GM12878 (cell line): ENCODE results near the gene SCGN. TPM values are rescaled to one million over a fixed set of nuclear protein-coding genes. Genes with fewer than 3 reads are reported as not detected.

Experiments
- ATAC-seq: fragments of 200-7000 bp; cut with Tn5 transposase; 3 replicates; pipeline ENCODE4 v1.9.1; 2020; ENCODE audit warnings: mild to moderate bottlenecking, moderate library complexity
- BruUV-seq: library from RNA; stranded (reverse); fragments of 400-500 nt; replicated peaks from 2 replicates; lab custom pipeline; 2021; lab: Mats Ljungman, UMichigan
- CTCF ChIA-PET: fragments of 300-600 bp; sonication (Branson Sonifier 250); formaldehyde crosslinking; extraction: SDS; loops from one replicate; lab custom pipeline; 2021; ENCODE audit warnings: inconsistent platforms; lab: Yijun Ruan, JAX
- POLR2A ChIA-PET: fragments of 350-600 bp; formaldehyde crosslinking; extraction: SDS; loops from one replicate; lab custom pipeline; 2021; ENCODE audit warnings: inconsistent platforms; lab: Charles Lee
- RAD21 ChIA-PET: fragments of 300-600 bp; sonication (Branson Sonifier 250); formaldehyde crosslinking; loops from one replicate; lab custom pipeline; 2023; ENCODE audit warnings: antibody characterized with exemption; ENCODE audit not compliant: unreplicated experiment; lab: Charles Lee
- SMC1A ChIA-PET: fragments of 300-600 bp; sonication (Branson Sonifier 250); formaldehyde crosslinking; loops from one replicate; lab custom pipeline; 2023; ENCODE audit not compliant: unreplicated experiment, uncharacterized antibody; lab: Charles Lee
- DNase-seq: peaks from one replicate; pipeline ENCODE4 v3.0.0-alpha.2; 2011; ENCODE audit warnings: low read depth, low spot score
- FAIRE-seq: peaks from 3 replicates; lab custom pipeline; 2011; peaks lifted over from hg19 to GRCh38; lab: Jason Lieb, UNC
- H2AFZ ChIP-seq: 2 replicates; pipeline ENCODE4 v1.6.0; 2011; ENCODE audit warnings: low read depth, low read length, control low read depth; ENCODE audit not compliant: control insufficient read depth
- H3K27ac ChIP-seq: 2 replicates; pipeline ENCODE4 v1.5.1; 2011; ENCODE audit warnings: control low read depth; ENCODE audit not compliant: control insufficient read depth, insufficient read depth
- H3K27me3 ChIP-seq, 2 experiments: replicated peaks in 1 of 2; 2 replicates each; pipeline versions ENCODE4 v1.6.0 to v1.6.1; 2011; ENCODE audit warnings: low read length in 1 of 2; ENCODE audit not compliant: control insufficient read depth in 2 of 2, insufficient read depth in 2 of 2
- H3K36me3 ChIP-seq, 2 experiments: 2 replicates each; pipeline ENCODE4 v1.5.1; 2011; ENCODE audit warnings: low read length in 1 of 2; ENCODE audit not compliant: control insufficient read depth in 2 of 2, insufficient read depth in 2 of 2
- H3K4me1 ChIP-seq: 2 replicates; pipeline ENCODE4 v1.6.1; 2011; ENCODE audit warnings: mild to moderate bottlenecking, low read length, moderate library complexity, mixed read lengths; ENCODE audit not compliant: control insufficient read depth, insufficient read depth
- H3K4me2 ChIP-seq: 2 replicates; pipeline ENCODE4 v1.6.0; 2011; ENCODE audit warnings: control low read depth; ENCODE audit not compliant: control insufficient read depth, insufficient read depth
- H3K4me3 ChIP-seq: fragments of 200-600 bp; sonication (generic); 2 replicates; pipeline ENCODE4 v1.5.1; 2016
- H3K79me2 ChIP-seq: 2 replicates; pipeline ENCODE4 v1.6.0; 2011; ENCODE audit warnings: low read length; ENCODE audit not compliant: control insufficient read depth, insufficient read depth
- H3K9ac ChIP-seq: 2 replicates; pipeline ENCODE4 v1.8.0; 2011; ENCODE audit warnings: low read length, control low read depth, mixed read lengths; ENCODE audit not compliant: control insufficient read depth, insufficient read depth
- H3K9me3 ChIP-seq: replicated peaks from 3 replicates; pipeline ENCODE4 v1.5.1; 2011; ENCODE audit warnings: mild to moderate bottlenecking, low read length; ENCODE audit not compliant: control insufficient read depth, insufficient read depth
- H4K20me1 ChIP-seq: 2 replicates; pipeline ENCODE4 v1.6.0; 2011; ENCODE audit not compliant: control insufficient read depth, insufficient read depth
- ETV6 ChIP-seq, 2 experiments: fragments of 450-650 bp in 1 of 2; IDR thresholded peaks in 1 of 2; conservative IDR thresholded peaks in 1 of 2; 2 replicates each; pipeline ENCODE4 v1.6.1; 2014; ENCODE audit warnings: antibody characterized with exemption in 1 of 2, borderline replicate concordance in 1 of 2, low read depth in 1 of 2, mild to moderate bottlenecking in 1 of 2, moderate library complexity in 1 of 2
- FOS ChIP-seq: IDR thresholded peaks from 3 replicates; pipeline ENCODE4 v1.6.1; 2011; ENCODE audit warnings: borderline replicate concordance; ENCODE audit not compliant: insufficient read length; ENCODE audit errors: extremely low read depth
- HDAC6 ChIP-seq: fragments of 200-600 bp; sonication (generic); IDR thresholded peaks from one replicate; pipeline ENCODE4 v1.8.0; 2017; ENCODE audit warnings: antibody characterized with exemption; ENCODE audit not compliant: unreplicated experiment
- IKZF1 ChIP-seq: fragments of 450-650 bp; conservative IDR thresholded peaks from 2 replicates; pipeline ENCODE4 v1.6.1; 2017; ENCODE audit warnings: antibody characterized with exemption, mild to moderate bottlenecking
- NBN ChIP-seq: fragments of 450-650 bp; IDR thresholded peaks from 2 replicates; pipeline ENCODE4 v1.6.1; 2016
- NKRF ChIP-seq: fragments of 450-650 bp; conservative IDR thresholded peaks from 2 replicates; pipeline ENCODE4 v1.6.1; 2017; ENCODE audit warnings: mild to moderate bottlenecking, moderate library complexity
- NR2C1 ChIP-seq: fragments of 450-650 bp; IDR thresholded peaks from 2 replicates; pipeline ENCODE4 v1.6.1; 2017; ENCODE audit warnings: antibody characterized with exemption, mild to moderate bottlenecking, moderate library complexity
- PKNOX1 ChIP-seq: fragments of 450-650 bp; IDR thresholded peaks from 2 replicates; pipeline ENCODE4 v1.6.1; 2016; ENCODE audit warnings: mild to moderate bottlenecking
- RB1 ChIP-seq: fragments of 450-650 bp; formaldehyde crosslinking; IDR thresholded peaks from 2 replicates; pipeline ENCODE4 v1.6.1; 2017; ENCODE audit warnings: mild to moderate bottlenecking, borderline replicate concordance
- RCOR1 ChIP-seq: conservative IDR thresholded peaks from 2 replicates; pipeline ENCODE4 v1.6.1; 2012; ENCODE audit warnings: low read depth, low read length, improper control_type of control experiment
- SMARCA5 ChIP-seq: fragments of 450-650 bp; IDR thresholded peaks from 2 replicates; pipeline ENCODE4 v1.6.1; 2017; ENCODE audit warnings: mild to moderate bottlenecking
- STAT3 ChIP-seq: IDR thresholded peaks from 2 replicates; pipeline ENCODE4 v1.6.1; 2011; ENCODE audit warnings: low read depth, low read length, improper control_type of control experiment
- TARDBP ChIP-seq: IDR thresholded peaks from 2 replicates; pipeline ENCODE4 v1.6.1; 2016; ENCODE audit warnings: borderline replicate concordance
- USF1 ChIP-seq: IDR thresholded peaks from 2 replicates; pipeline ENCODE4 v1.6.1; 2011; ENCODE audit warnings: borderline replicate concordance, low read depth, mild to moderate bottlenecking, moderate library complexity, mixed read lengths, low read length; ENCODE audit not compliant: insufficient read depth; ENCODE audit errors: extremely low read length
- ZNF24 ChIP-seq: fragments of 450-650 bp; IDR thresholded peaks from 2 replicates; pipeline ENCODE4 v1.6.1; 2017; ENCODE audit warnings: antibody characterized with exemption, mild to moderate bottlenecking
- WGBS: methylation state at CpG from one replicate; pipeline ENCODE4 v1.1.6; 2016; ENCODE audit warnings: low lambda C conversion rate; ENCODE audit not compliant: insufficient replicate concordance, insufficient coverage; ENCODE audit errors: missing lambda C conversion rate; 5-methylcytosine and 5-hydroxymethylcytosine counted together
- in situ Hi-C: fragments of 300-500 bp; cut with MboI; formaldehyde crosslinking; loops from 9 replicates; pipeline ENCODE4 v1.14.3; 2018; ENCODE audit warnings: mixed read lengths
- intact Hi-C: fragments of 100-400 bp; cut with micrococcal nuclease; formaldehyde crosslinking; loops from one replicate; pipeline ENCODE4 v1.14.2; 2022; ENCODE audit not compliant: unreplicated experiment
- polyA plus RNA-seq, 11 experiments: library from polyadenylated mRNA; depleted of rRNA in 4 of 11; unstranded in 6 of 11; stranded (reverse) in 5 of 11; fragments of >200 nt; fragmentation: Nextera tagmentation in 4 of 11; fragmentation: Illumina TruSeq in 1 of 11; extraction: Ambion mirVana in 4 of 11; extraction: Trizol in 1 of 11; gene quantifications; 1 replicate in 1 of 11; 2 replicates in 10 of 11; pipeline versions ENCODE4 v1.2.1 to v1.2.3, GENCODE V29; 2011 to 2016; ENCODE audit warnings: inconsistent platforms in 2 of 11, missing spikeins in 2 of 11, low read depth in 1 of 11
- total RNA-seq, 4 experiments: library from RNA; depleted of rRNA in 3 of 4; stranded (reverse); fragments of >200 nt in 3 of 4; fragmentation: Illumina TruSeq in 1 of 4; extraction: Trizol in 1 of 4; gene quantifications; 2 replicates each; pipeline versions ENCODE4 v1.2.1 to v1.2.3, GENCODE V29; 2013 to 2021

SCGN gene
- total and polyA plus RNA-seq, 10 of the 15 experiments (the other 5 are each of a cell fraction or from before 2014, with no cell fraction given) = not detected

GRCh38 chr6:25691894-25692293 is 39.9 kb downstream of the SCGN start:
- Histone ChIP-seq H3K9me3 (no peaks in the 10 kb centered on the region), H3K36me3 (no peaks in the 10 kb centered on the region), H3K27ac (no peak overlapping the region), H3K79me2 (no peaks in the 10 kb centered on the region), H3K4me1 (no peaks in the 10 kb centered on the region), H3K4me2 (no peak overlapping the region), H2AFZ (no peak overlapping the region), H4K20me1 (no peaks in the 10 kb centered on the region), H3K27me3 (no peaks in the 10 kb centered on the region), H3K9ac (no peak overlapping the region), H3K4me3 (no peak overlapping the region)
- DNase-seq = no peak
- no TSS peak for BruUV-seq
- no peak for FAIRE-seq
- ChIA-PET CTCF (no interaction called here), RAD21 (no interaction called here), SMC1A (no interaction called here), POLR2A (no interaction called here)
- no peak for ATAC-seq
- 10% methylated on average over 3 of the region's 3 CpGs for WGBS
- TF ChIP-seq FOS (no peak), STAT3 (no peak), NBN (no peak), NKRF (no peak), RCOR1 (no peak), NR2C1 (no peak), USF1 (no peak), ZNF24 (no peak), IKZF1 (no peak), RB1 (no peak), TARDBP (no peak), ETV6 (conservative IDR thresholded peaks at IDR 0.05 in 1 of 2, IDR thresholded peaks at IDR 0.05 in 1 of 2; ENCODE audit: borderline replicate concordance in 1 of 2, low read depth in 1 of 2) (no peak), SMARCA5 (no peak), HDAC6 (no peak), PKNOX1 (no peak)
- intact Hi-C loops = no loop called here
- in situ Hi-C loops = no loop called here
